ENCODE measurements around the gene HACD4. TPM values are rescaled to one million over a fixed set of nuclear protein-coding genes. Genes with fewer than 3 reads are reported as not detected.

Gene HACD4
- total RNA-seq, 1 experiment from 2014 or later, result 0.63 TPM

GRCh38 chr9:21056931-21057330 lies 25.5 kb upstream of the HACD4 start:
- no peak for TF ChIP-seq CTCF (conservative IDR thresholded peaks at IDR 0.05)
- Histone ChIP-seq H2AK5ac (ENCODE audit: insufficient read length, low read length) (no peak overlapping the region), H3K79me2 (ENCODE audit: insufficient read depth, low read length) (no peaks in the 10 kb centered on the region), H2AFZ (ENCODE audit: low read length) (no peak overlapping the region), H3K79me1 (ENCODE audit: insufficient read depth, low read depth, low read length, poor library complexity, severe bottlenecking) (no peaks in the 10 kb centered on the region), H2BK15ac (ENCODE audit: low read depth, low read length) (no peak overlapping the region), H3T11ph (ENCODE audit: low read length) (no peak overlapping the region), H4K91ac (ENCODE audit: insufficient read length, low read depth, low read length) (no peak overlapping the region), H3K9me3 (ENCODE audit: control insufficient read depth, low read depth, low read length) (no peaks in the 10 kb centered on the region), H2BK12ac (ENCODE audit: insufficient read length, low read depth, low read length) (no peak overlapping the region), H3K27ac (ENCODE audit: insufficient read length, low read depth, low read length) (no peak overlapping the region), H2BK5ac (ENCODE audit: insufficient read length, low read length) (no peak overlapping the region), H2BK120ac (ENCODE audit: low read depth, low read length, poor library complexity, severe bottlenecking) (no peak overlapping the region), H3K14ac (ENCODE audit: insufficient read depth, low read length) (no peak overlapping the region), H3K18ac (ENCODE audit: insufficient read length, low read depth, low read length) (no peak overlapping the region), H2BK20ac (ENCODE audit: low read depth, low read length, poor library complexity, severe bottlenecking) (no peak overlapping the region), H4K20me1 (ENCODE audit: control insufficient read depth, insufficient read depth, insufficient read length) (no peaks in the 10 kb centered on the region), H3K4me2 (ENCODE audit: insufficient read depth, insufficient read length, low read length) (no peak overlapping the region), H3K4ac (ENCODE audit: low read depth, low read length) (no peak overlapping the region), H4K8ac (replicated peaks; ENCODE audit: insufficient read length, low read depth, low read length) (no peak overlapping the region), H3K27me3 (ENCODE audit: insufficient read depth, low read length) (no peaks in the 10 kb centered on the region), H3K9ac (ENCODE audit: extremely low read depth, insufficient read length, low read length) (no peak overlapping the region), H3K23ac (ENCODE audit: insufficient read length, low read depth, low read length) (no peak overlapping the region), H3K23me2 (ENCODE audit: insufficient read length, low read depth, low read length, poor library complexity, severe bottlenecking) (no peaks in the 10 kb centered on the region), H3K4me1 (ENCODE audit: insufficient read depth, low read length) (no peaks in the 10 kb centered on the region), H3K56ac (ENCODE audit: insufficient read length, low read depth, low read length) (no peak overlapping the region), H4K5ac (ENCODE audit: insufficient read length, low read depth, low read length) (no peak overlapping the region)
- H3K4me3 Mint-ChIP-seq, result no peak overlapping the region
- H3K9me3 Mint-ChIP-seq, result no peaks in the 10 kb centered on the region
- WGBS (ENCODE audit: extremely low coverage, insufficient read length, low lambda C conversion rate), result no CpG with 5 or more reads among the region's 1 CpG
- H3K27ac Mint-ChIP-seq, result no peak overlapping the region; a peak in 1 of 7 replicates
- DNase-seq, result no peak
- peaks cover 3 to 6% of the 10 kb centered on the region in 2 experiments for H3K4me1 Mint-ChIP-seq
- no peaks in the 10 kb centered on the region for H3K27me3 Mint-ChIP-seq (ENCODE audit: low read depth)
- H3K36me3 Mint-ChIP-seq (ENCODE audit: insufficient read depth in 1 of 3, low read depth in 3 of 3), result no peaks in the 10 kb centered on the region; a peak in 1 of 7 replicates

Data from H9 (cell line).